Breast epithelium (tissue), 3 donors: ENCODE measurements around the gene GUCY2D.

Source experiments
- CTCF ChIP-seq, 3 donors: fragments of 450-650 bp; IDR thresholded peaks; one replicate each; pipeline ENCODE4 v1.5.1; 2016 to 2017; ENCODE audit warnings: antibody characterized with exemption in 3 of 3, mild to moderate bottlenecking in 3 of 3, moderate library complexity in 3 of 3
- POLR2A ChIP-seq: fragments of 450-650 bp; IDR thresholded peaks from one replicate; pipeline ENCODE4 v1.6.1; 2016; ENCODE audit warnings: antibody characterized with exemption, mild to moderate bottlenecking, moderate library complexity
- POLR2AphosphoS5 ChIP-seq, 3 donors: sonication (generic); formaldehyde crosslinking; IDR thresholded peaks; one replicate each; pipeline ENCODE4 v1.6.1; 2017; ENCODE audit warnings: antibody characterized with exemption in 3 of 3

- TF ChIP-seq CTCF (IDR thresholded peaks at IDR 0.05) (no peak), POLR2AphosphoS5 (IDR thresholded peaks at IDR 0.05) (no peak), POLR2A (no peak)
Observed at GRCh38 chr17:8059131-8059530, 56.7 kb downstream of the GUCY2D start.
